Umbilical cord (tissue), 2 donors: ENCODE measurements around the gene C1orf115. TPM values are rescaled to one million over a fixed set of nuclear protein-coding genes. Genes with fewer than 3 reads are reported as not detected.
"Not testable (repeated sequence)": the region's sequence is repeated elsewhere in the genome, so short reads cannot be mapped to it uniquely, and the experiment has no call there.

Source experiments
- DNase-seq: peaks from one replicate; pipeline ENCODE4 v3.0.0-alpha.2; 2015; ENCODE audit warnings: low spot score
- total RNA-seq: library from RNA; depleted of rRNA; stranded (reverse); fragments of >200 nt; gene quantifications from one replicate; pipeline ENCODE4 v1.2.3, GENCODE V29; 2014; ENCODE audit warnings: low replicate concordance; ENCODE audit not compliant: insufficient read depth

The C1orf115 gene
- total RNA-seq, 1 donor from 2014 or later, result 3.4 TPM

DNA sequence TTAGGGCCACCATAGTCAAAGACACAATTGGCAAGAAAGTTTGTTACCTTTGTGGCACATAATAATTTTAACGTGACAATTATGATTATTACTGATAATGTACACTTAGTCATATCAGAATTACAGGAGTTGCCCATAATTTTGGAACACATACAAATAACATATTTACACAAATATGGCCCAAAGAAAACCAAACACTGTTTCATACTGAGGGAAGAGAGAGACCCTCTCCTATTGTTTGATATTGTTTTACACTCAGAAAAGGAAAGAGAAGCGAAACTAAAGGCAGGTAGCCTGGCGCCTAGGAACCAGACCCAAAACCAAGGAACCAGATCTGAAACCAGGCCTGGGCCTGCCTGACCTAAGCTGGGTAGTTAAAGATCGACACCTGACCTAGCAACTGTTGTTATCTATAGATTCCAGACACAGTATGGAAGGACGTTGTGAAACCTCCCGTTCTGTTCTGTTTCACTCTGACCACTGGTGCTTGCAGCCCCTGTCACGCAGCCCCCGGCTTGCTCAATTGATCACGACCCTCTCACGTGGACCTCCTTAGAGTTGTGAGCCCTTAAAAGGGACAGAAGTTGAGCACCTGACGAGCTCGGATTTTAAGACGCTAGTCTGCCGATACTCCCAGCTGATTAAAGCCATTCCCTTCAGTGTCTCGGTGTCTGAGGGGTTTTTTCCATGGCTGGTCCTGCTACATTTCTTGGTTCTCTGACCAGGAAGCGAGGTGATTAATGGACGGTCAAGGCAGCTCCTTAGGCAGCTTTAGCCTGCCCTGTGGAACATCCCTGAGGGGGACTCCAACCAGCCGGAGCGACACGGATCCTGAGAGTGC, 27.9 kb downstream of the C1orf115 start:
- no peak for DNase-seq

DNA sequence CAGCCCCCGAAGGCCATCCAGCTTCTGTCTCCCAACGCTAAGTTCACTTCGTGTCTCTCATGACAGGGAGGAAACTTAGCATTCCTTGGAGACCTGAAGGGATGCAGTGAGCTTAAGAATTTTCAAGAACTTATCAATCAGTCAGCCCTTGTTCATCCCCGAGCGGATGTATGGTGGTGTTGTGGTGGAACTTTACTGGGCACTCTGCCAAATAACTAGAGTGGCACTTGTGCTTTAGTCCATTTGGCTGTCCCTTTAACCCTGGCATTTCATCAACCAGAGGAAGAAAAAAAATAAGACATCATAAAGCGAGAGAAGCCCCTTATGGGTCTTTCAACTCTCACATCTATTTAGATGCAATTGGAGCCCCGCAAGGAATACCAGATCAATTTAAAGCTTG, 31.1 kb downstream of the C1orf115 start:
- DNase-seq, result not testable (repeated sequence)

DNA sequence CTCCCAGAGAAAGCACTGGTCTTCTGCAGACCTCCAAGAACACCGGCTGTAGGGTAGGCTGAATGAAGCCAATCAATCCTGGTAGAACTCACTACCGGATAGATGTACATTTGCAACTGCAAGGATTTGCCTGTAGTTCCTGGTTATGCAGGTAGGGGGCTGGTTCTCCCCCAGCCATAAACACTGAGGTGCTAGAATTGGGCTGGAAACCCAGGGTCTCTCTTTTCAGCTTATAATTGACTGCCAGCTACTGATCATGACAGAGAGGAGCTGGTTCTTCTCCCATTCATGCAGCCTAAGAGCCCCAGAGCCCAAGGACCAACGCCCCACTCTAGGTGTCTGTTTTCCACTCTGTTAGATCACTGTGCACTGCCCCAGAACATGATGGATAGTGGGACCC, 36.5 kb downstream of the C1orf115 start:
- no peak for DNase-seq

DNA sequence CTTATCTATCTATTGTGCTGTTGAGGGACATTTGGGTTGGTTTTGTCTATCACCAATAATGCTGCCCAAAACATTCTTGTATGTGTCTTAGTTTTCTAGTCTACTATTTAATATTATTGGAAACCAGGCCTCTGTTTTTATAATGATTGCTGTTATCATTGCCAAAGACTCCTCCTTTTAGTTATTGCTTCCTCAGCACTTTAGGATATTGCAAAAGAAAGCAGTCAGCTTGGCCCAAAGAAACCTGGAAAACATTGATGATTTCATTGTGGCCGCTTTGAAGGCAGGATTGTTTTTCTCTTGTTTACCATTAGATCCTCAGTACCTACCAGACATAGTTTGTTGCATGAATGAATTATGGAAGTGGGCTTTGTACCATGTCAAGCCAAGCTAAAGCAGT, 37.4 kb downstream of the C1orf115 start:
- DNase-seq, result no peak

DNA sequence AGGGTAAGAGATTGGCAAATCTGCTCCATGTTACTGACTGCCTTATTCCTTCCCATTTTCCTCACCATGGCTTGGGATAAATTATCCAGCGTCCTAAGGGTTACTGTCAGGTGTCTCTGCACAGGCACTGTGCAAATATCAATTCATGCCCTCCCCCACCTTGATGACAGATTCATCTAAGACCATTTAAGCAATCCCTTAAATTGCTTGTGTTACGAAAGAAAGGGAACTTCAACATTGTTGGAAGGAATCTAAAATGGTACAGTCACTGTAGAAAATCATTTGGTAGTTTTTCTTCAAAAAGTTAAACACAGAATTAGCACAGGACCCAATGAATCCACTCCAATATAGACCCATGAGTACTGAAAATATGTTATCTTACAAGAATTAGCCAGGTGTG, 40.3 kb downstream of the C1orf115 start:
- DNase-seq, result no peak

DNA sequence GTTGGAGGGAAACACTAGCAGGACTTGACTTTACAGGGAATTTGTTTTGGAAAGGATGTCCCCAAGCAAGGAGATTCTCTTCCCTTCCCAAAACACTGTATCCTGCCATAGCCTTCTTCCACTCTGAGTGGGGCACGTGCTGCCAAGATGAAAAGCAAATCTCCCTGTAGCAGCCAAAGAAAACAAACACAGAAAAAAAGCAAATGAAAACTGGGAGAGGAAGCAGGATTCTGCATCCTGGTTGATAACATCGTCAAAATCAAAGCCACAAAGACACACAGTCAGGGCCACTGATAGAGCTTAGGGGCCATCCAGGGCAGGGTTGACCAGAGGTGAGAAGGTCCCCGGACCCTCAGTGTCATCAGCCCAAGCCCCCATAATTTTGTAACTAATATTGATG, 42.0 kb downstream of the C1orf115 start:
- no peak for DNase-seq

DNA sequence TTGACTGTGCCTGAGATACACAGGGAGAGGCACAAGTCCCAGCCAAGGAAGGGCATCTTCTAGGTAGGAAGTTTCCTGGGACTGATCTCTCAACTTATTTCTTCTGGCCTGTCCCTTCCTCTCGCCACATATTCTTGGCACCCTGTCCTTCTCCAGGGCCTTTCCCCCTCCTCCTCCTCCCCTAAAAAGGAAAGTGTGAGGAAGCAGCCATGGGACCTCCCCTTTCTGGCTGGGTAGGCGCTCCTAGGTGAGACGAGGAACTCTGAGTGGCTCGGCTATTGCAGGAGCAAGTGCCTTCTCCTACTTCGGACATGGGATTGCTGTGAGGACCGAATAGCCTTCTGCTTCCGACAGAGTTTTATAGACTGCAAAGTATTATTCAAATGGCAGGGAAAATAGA, 42.5 kb downstream of the C1orf115 start:
- DNase-seq, result no peak

DNA sequence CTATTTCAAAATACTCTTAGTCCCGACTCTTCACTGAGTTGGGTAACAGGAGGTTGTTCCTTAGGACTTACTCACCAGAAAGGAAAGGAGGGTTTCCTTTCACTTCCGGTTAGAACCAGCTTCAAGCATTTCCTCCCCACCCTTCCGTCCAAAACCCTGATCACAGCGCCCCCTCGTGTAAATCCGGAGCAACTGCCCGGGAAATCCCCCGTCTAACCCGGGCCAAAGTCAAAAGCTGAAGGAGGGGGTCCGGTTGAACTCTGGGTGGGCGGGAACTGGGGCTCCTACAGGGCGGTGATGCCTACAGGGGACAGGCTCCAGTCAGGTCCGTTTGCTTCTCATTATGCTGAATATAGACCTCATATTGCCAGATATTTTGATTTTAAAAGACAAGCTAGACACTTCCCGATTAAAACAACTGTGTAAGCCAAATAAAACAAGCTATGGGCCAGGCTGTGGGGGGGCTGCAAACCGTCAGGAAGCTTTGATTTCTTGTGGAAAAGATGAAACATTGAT, 43.0 kb downstream of the C1orf115 start:
- DNase-seq, result peak; percentile 83

DNA sequence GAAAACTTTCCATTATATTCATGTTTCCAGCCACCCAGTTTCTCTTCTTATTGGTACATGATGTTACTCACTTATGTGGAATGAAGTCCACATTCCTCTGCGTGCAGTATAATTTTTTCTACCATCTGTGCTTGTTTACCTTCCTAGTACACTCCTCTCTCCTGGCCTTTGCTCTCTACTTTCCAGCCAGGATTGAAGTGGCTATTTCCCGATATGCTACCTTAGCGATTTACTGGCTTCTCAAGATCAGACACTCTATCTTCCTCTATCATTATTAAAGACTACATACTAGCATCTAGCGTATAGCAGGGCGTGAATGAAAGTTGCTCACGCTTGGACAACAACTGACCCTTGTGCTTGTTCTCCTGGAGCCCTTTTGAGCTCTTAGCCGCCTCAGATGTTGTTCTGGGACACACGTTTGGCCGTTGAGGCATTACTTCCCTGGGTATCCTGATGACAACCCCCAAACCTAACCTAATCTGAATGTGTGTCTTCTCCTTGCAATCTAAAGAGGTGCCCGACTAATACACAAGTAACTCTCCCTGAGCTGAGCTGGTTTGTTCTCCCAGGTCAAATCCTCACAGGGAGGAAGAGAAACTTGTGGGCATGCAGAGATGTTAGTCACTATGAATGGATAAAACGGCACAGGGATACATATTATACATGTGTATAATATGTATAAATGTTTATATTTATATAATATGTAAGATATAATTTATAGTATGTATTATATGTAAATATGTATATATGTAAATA, 44.6 kb downstream of the C1orf115 start:
- DNase-seq, result no peak

DNA sequence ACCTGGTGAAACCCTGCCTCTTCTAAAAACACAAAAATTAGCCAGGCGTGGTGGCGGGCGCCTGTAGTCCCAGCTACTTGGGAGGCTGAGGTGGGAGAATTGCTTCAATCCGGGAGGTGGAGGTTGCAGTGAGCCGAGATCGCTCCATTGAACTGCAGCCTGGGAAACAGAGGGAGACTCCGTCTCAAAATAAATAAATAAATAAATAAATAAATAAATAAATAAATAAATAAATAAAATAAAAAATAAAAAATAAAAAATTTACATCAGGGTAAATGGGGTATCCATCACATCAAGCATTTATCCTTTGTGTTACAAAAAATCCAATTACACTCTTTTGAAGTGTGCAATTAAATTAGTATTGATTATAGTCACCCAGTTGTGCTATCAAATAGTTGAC, 46.1 kb downstream of the C1orf115 start:
- not testable (repeated sequence) for DNase-seq

DNA sequence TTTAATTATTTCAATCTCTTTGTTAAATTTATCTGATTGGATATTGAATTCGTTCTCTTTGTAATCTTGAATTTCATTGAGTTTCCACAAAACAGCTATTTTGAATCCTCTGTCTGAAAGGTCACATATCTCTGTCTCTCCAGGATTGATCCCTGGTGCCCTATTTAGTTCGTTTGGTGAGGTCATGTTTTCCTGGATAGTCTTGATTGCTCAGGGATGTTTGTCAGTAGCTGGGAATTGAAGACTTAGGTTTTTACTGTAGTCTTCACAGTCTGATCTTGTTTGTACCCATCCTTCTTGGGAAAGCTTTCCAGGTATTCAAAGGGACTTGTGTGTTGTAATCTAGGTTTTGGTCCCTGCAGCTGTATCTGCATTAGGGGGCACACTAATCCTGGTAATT, 51.2 kb downstream of the C1orf115 start:
- DNase-seq, result no peak

DNA sequence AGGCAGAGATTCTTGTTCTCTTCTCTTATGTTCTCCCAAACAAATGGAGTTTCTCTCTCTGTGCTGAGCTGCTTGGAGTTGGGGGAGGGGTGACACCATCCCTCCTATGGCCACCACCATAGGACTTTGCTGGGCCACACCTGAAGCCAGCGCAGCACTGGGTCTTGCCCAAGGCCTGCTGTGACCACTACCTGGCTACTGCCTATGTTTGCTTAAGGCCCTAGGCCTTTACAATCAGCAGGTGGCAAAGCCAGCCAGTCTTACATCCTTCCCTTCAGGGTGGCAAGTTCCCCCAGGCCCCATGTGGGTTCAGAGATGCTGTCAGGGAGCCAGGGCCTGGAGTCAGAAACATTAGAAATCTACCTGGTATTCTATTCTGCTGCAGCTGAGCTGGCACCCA, 51.7 kb downstream of the C1orf115 start:
- DNase-seq, result no peak

DNA sequence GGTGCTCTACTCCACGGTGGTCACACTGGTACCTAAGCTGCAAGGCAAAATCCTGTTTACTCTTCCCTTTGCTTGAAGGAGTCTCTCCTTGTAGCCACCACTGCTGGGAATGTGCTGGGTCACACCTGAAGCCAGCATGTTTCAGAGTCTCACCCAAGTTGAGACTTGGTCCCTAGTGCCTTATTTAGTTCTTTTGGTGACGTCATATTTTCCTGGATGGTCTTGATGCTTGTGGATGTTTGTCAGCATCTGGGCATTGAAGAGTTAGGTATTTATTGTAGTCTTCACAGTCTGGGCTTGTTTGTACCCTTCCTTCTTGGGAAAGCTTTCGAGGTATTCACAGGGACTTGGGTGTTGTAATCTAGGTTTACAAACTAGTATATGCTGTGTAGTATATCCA, 52.4 kb downstream of the C1orf115 start:
- no peak for DNase-seq

DNA sequence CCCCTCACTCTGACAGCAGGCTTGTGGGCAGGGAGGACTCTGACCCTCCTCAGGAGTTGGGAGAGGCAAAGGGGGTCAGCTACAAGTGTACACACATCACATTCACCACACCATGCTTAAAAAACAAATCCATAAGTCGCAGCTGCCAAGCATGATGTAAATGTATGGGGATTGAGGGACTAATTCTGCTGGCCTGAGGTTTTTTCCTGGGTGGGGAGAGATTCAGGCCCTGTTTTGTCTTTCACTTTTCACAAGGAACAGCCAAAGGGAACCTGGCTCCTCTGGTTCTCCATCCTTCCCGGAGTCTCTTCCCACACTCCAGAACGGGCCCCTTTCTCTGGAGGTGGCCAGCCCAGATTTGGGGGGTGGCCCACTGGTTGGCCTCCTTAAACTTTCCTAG, 56.7 kb downstream of the C1orf115 start:
- DNase-seq, result no peak

DNA sequence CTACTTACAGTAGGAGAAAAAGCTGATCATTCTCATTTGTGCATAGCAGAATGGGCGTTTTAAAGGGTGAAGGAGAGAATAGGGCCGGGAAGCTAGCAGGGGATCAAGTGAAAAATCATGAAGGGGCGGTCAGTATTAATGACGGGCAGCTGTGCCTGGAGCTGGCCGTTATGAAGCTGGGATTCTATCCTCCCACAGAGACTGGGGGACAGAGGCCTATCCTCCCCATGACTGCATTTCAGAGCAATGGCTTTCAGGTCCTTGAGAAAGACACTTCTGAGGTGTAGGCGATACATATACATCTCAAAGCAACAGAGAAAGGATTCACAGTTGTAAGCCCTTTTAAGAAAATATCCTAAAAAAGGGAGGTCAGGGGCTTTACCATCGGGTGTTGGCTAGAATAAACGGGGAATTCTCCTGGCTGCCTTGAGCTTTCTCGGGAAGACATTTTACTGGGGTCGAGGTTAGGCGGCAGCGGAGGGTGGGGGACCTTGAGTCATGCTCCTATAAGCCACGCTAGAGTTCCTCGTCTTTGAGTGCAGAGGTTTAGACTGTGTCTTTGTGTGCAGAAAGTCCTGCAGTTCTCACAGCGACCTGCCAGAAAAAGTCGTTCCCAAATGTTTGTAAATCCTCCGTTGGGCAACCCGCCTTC, 57.4 kb downstream of the C1orf115 start:
- no peak for DNase-seq

DNA sequence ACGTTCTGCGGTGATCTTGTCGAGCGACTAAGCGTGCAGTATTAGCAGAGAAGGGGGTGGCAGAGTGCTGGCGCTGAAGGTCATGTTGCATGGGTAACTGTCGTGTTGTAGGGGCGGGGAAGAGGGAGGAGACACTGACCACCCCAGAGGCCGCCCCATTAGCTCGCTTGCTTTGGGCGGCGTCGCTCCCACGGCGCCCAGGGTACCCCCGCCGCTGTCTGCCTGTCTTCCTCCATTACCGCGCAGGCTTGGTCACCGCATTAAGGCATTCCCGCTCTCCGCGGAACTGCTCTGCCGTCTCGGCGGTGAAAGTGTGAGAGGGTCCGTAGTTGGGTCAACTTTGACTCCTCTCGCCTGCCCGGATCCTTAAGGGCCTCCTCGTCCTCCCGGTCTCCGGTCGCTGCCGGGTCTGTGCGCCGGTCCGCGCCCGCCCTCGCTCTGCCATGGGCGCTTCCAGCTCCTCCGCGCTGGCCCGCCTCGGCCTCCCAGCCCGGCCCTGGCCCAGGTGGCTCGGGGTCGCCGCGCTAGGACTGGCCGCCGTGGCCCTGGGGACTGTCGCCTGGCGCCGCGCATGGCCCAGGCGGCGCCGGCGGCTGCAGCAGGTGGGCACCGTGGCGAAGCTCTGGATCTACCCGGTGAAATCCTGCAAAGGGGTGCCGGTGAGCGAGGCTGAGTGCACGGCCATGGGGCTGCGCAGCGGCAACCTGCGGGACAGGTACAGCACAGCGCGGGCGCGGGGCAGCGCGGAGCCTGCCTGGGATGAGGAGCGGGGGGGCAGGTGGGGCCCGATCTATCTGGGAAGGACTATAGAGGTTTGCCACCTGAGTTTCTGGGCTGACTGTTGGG, 58.1 kb downstream of the C1orf115 start, which contains the start of gene MTARC2:
Gene MTARC2 (plus strand): TSS at position 234 of the 846 bp plus-strand sequence. CDS start 210 bp downstream, at position 444.
- DNase-seq, result peak; percentile 88

Other genes with a start within 250 kb of the C1orf115 start
- 5.3 TPM for gene MARK1, start 162.2 kb upstream of the C1orf115 start, total RNA-seq
- 11.6 TPM for gene MTARC2, start 58.0 kb downstream of the C1orf115 start, total RNA-seq
- 7.7 TPM for gene MTARC1, start 96.5 kb downstream of the C1orf115 start, total RNA-seq
- 3.6 TPM for gene HLX, start 189.1 kb downstream of the C1orf115 start, total RNA-seq